ENCODE measurements around the gene ZNF98. TPM values are rescaled to one million over a fixed set of nuclear protein-coding genes. Genes with fewer than 3 reads are reported as not detected.

Gene ZNF98
- polyA plus RNA-seq, 3 donors, result not detected

GRCh38 chr19:22438011-22438410 is 15.9 kb upstream of the ZNF98 start:
- no peaks in the 10 kb centered on the region for H3K27me3 ChIP-seq (ENCODE audit: control insufficient read depth in 2 of 2, insufficient read depth in 2 of 2, low read length in 2 of 2)
- Mint-ChIP-seq H3K4me3 (no peak overlapping the region), H3K27ac (no peak overlapping the region), H3K9me3 (peaks cover 17 to 86% (median 66%) of the 10 kb centered on the region in 7 donors), H3K4me1 (no peaks in the 10 kb centered on the region), H3K27me3 (ENCODE audit: low read depth in 3 of 3) (peaks cover 0 to 2% (median 0%) of the 10 kb centered on the region in 3 donors), H3K36me3 (no peaks in the 10 kb centered on the region)
- peaks cover 80 to 81% of the 10 kb centered on the region in 2 donors for H3K9me3 ChIP-seq (replicated peaks in 1 of 2; ENCODE audit: control insufficient read depth in 1 of 2, insufficient read depth in 1 of 2, low read length in 2 of 2)
- no peaks in the 10 kb centered on the region for H3K36me3 ChIP-seq (replicated peaks in 1 of 2; ENCODE audit: control insufficient read depth in 1 of 2, insufficient read depth in 2 of 2, low read length in 2 of 2)
- no peak overlapping the region for H3K4me2 ChIP-seq (replicated peaks; ENCODE audit: extremely low read depth, low read length, poor library complexity, severe bottlenecking)
- no peak for DNase-seq
- H3K79me2 ChIP-seq (ENCODE audit: insufficient read depth, low read length), result no peaks in the 10 kb centered on the region
- no peak overlapping the region for H3K9ac ChIP-seq (ENCODE audit: insufficient read depth, low read length, poor library complexity, severe bottlenecking)
- no peak overlapping the region for H3K27ac ChIP-seq (ENCODE audit: low read depth in 1 of 2, low read length in 2 of 2)
- H3K4me3 ChIP-seq (replicated peaks in 1 of 3; ENCODE audit: low read depth in 2 of 3, low read length in 3 of 3), result no peak overlapping the region
- no CpG with 5 or more reads among the region's 2 CpGs for WGBS (ENCODE audit: insufficient coverage)
- intact Hi-C loops (cut with micrococcal nuclease), result no loop called here
- H2AFZ ChIP-seq (ENCODE audit: insufficient read depth, low read depth, low read length, poor library complexity, severe bottlenecking), result no peak overlapping the region
- H3K4me1 ChIP-seq (ENCODE audit: control insufficient read depth in 1 of 2, insufficient read depth in 2 of 2, low read length in 2 of 2), result no peaks in the 10 kb centered on the region
- TF ChIP-seq CTCF (IDR thresholded peaks at IDR 0.05), result no peak
- H4K20me1 ChIP-seq (ENCODE audit: insufficient read depth, low read length), result no peaks in the 10 kb centered on the region

- no peaks in the 10 kb centered on the region for H3K4me1 Mint-ChIP-seq
- H3K4me3 ChIP-seq (replicated peaks in 1 of 3; ENCODE audit: low read depth in 2 of 3, low read length in 3 of 3), result no peak overlapping the region
- H3K9me3 ChIP-seq (replicated peaks in 1 of 2; ENCODE audit: control insufficient read depth in 1 of 2, insufficient read depth in 1 of 2, low read length in 2 of 2), result peaks cover 76 to 87% of the 10 kb centered on the region in 2 donors
- peaks cover 28 to 69% (median 59%) of the 10 kb centered on the region in 7 donors for H3K9me3 Mint-ChIP-seq
- intact Hi-C loops (cut with micrococcal nuclease), result no loop called here
- H2AFZ ChIP-seq (ENCODE audit: insufficient read depth, low read depth, low read length, poor library complexity, severe bottlenecking), result no peak overlapping the region
- no peak for TF ChIP-seq CTCF (IDR thresholded peaks at IDR 0.05)
- H3K4me3 Mint-ChIP-seq, result no peak overlapping the region
- no peak for DNase-seq
- H3K4me1 ChIP-seq (ENCODE audit: control insufficient read depth in 1 of 2, insufficient read depth in 2 of 2, low read length in 2 of 2), result no peaks in the 10 kb centered on the region
- H3K27me3 Mint-ChIP-seq (ENCODE audit: low read depth in 3 of 3), result peaks cover 2 to 8% (median 4%) of the 10 kb centered on the region in 3 donors
- no peaks in the 10 kb centered on the region for H3K27me3 ChIP-seq (ENCODE audit: control insufficient read depth in 2 of 2, insufficient read depth in 2 of 2, low read length in 2 of 2)
- no peak overlapping the region for H3K27ac Mint-ChIP-seq
- 4% methylated on average over 51 of the region's 60 CpGs for WGBS (ENCODE audit: insufficient coverage)
- no peak overlapping the region for H3K4me2 ChIP-seq (replicated peaks; ENCODE audit: extremely low read depth, low read length, poor library complexity, severe bottlenecking)
- H3K36me3 ChIP-seq (replicated peaks in 1 of 2; ENCODE audit: control insufficient read depth in 1 of 2, insufficient read depth in 2 of 2, low read length in 2 of 2), result no peaks in the 10 kb centered on the region
- H3K36me3 Mint-ChIP-seq, result no peaks in the 10 kb centered on the region
- no peaks in the 10 kb centered on the region for H4K20me1 ChIP-seq (ENCODE audit: insufficient read depth, low read length)
- no peaks in the 10 kb centered on the region for H3K79me2 ChIP-seq (ENCODE audit: insufficient read depth, low read length)
- no peak overlapping the region for H3K27ac ChIP-seq (ENCODE audit: low read depth in 1 of 2, low read length in 2 of 2)
- H3K9ac ChIP-seq (ENCODE audit: insufficient read depth, low read length, poor library complexity, severe bottlenecking), result no peak overlapping the region
Measured at GRCh38 chr19:22427960-22428913, 6.1 kb upstream of the ZNF98 start.
